Suprapubic skin (tissue), 4 donors: ENCODE data around the gene NTN3. TPM values are rescaled to one million over a fixed set of nuclear protein-coding genes. Genes with fewer than 3 reads are reported as not detected.

Experiments
- DNase-seq, 2 donors: peaks; one replicate each; pipeline ENCODE4 v3.0.0-alpha.2; 2019; ENCODE audit warnings: low spot score in 2 of 2
- H3K27ac ChIP-seq: fragments of 200-600 bp; sonication (generic); one replicate; pipeline ENCODE4 v1.5.1; 2019
- H3K27me3 ChIP-seq: fragments of 200-600 bp; sonication (generic); one replicate; pipeline ENCODE4 v1.5.1; 2019
- H3K36me3 ChIP-seq: fragments of 200-600 bp; sonication (generic); one replicate; pipeline ENCODE4 v1.5.1; 2019
- H3K4me1 ChIP-seq: fragments of 200-600 bp; sonication (generic); one replicate; pipeline ENCODE4 v1.5.1; 2019
- H3K4me3 ChIP-seq: fragments of 200-600 bp; sonication (generic); one replicate; pipeline ENCODE4 v1.5.1; 2019; ENCODE audit warnings: mild to moderate bottlenecking
- H3K9me3 ChIP-seq: fragments of 200-600 bp; sonication (generic); one replicate; pipeline ENCODE4 v1.5.1; 2019
- CTCF ChIP-seq, 2 donors: fragments of 200-600 bp in 1 of 2; fragments of 450-650 bp in 1 of 2; sonication (generic) in 1 of 2; IDR thresholded peaks; one replicate each; pipeline ENCODE4 v1.5.1; 2016 to 2019; ENCODE audit warnings: antibody characterized with exemption in 2 of 2, mild to moderate bottlenecking in 1 of 2, moderate library complexity in 1 of 2
- EP300 ChIP-seq: sonication (generic); formaldehyde crosslinking; IDR thresholded peaks from one replicate; pipeline ENCODE4 v1.6.1; 2017; ENCODE audit warnings: antibody characterized with exemption
- POLR2A ChIP-seq, 2 donors: fragments of 450-650 bp; IDR thresholded peaks; one replicate each; pipeline ENCODE4 v1.6.1; 2017; ENCODE audit warnings: antibody characterized with exemption in 2 of 2, mild to moderate bottlenecking in 2 of 2, moderate library complexity in 2 of 2
- POLR2AphosphoS5 ChIP-seq, 3 donors: sonication (generic); formaldehyde crosslinking; IDR thresholded peaks; one replicate each; pipeline ENCODE4 v1.6.1; 2017; ENCODE audit warnings: antibody characterized with exemption in 3 of 3
- WGBS: methylation state at CpG from one replicate; pipeline ENCODE4 v1.1.5; 2018; 5-methylcytosine and 5-hydroxymethylcytosine counted together
- total RNA-seq, 4 donors: library from RNA; depleted of rRNA; stranded (reverse); fragments of >200 nt; gene quantifications; one replicate each; pipeline ENCODE4 v1.1.0, GENCODE V29; 2016

NTN3 gene
- total RNA-seq, 4 donors from 2014 or later = not detected

- Histone ChIP-seq H3K4me3 (no peak overlapping the region), H3K4me1 (peaks cover 24% of the 10 kb centered on the region), H3K9me3 (no peaks in the 10 kb centered on the region), H3K36me3 (no peaks in the 10 kb centered on the region), H3K27me3 (no peaks in the 10 kb centered on the region), H3K27ac (no peak overlapping the region)
- WGBS = 82% methylated on average over 18 of the region's 18 CpGs
- TF ChIP-seq POLR2AphosphoS5 (IDR thresholded peaks at IDR 0.05) = no peak
- TF ChIP-seq EP300 = no peak
- TF ChIP-seq POLR2A (IDR thresholded peaks at IDR 0.05) = no peak
- TF ChIP-seq CTCF (IDR thresholded peaks at IDR 0.05) = no peak
- no peak for DNase-seq
Measured at GRCh38 chr16:2508722-2509400, 37.8 kb downstream of the NTN3 start.

GRCh38 chr16:2511128-2511800, 40.2 kb downstream of the NTN3 start:
- Histone ChIP-seq H3K27ac (peak overlapping the region; percentile 24), H3K9me3 (no peaks in the 10 kb centered on the region), H3K36me3 (no peaks in the 10 kb centered on the region), H3K27me3 (no peaks in the 10 kb centered on the region), H3K4me1 (peaks cover 39% of the 10 kb centered on the region), H3K4me3 (no peak overlapping the region)
- 36% methylated on average over 24 of the region's 24 CpGs for WGBS
- TF ChIP-seq CTCF (IDR thresholded peaks at IDR 0.05) = no peak
- no peak for TF ChIP-seq POLR2AphosphoS5 (IDR thresholded peaks at IDR 0.05)
- no peak for TF ChIP-seq EP300
- no peak for TF ChIP-seq POLR2A (IDR thresholded peaks at IDR 0.05)
- peak; percentile 92 to 93 for DNase-seq

GRCh38 chr16:2511996-2512734, 41.1 kb downstream of the NTN3 start:
- DNase-seq = peak in 1 of 2 donors; percentile 64
- Histone ChIP-seq H3K27me3 (no peaks in the 10 kb centered on the region), H3K4me3 (no peak overlapping the region), H3K9me3 (no peaks in the 10 kb centered on the region), H3K4me1 (peaks cover 48% of the 10 kb centered on the region), H3K27ac (peak overlapping the region; percentile 24), H3K36me3 (no peaks in the 10 kb centered on the region)
- WGBS = 86% methylated on average over 17 of the region's 17 CpGs
- no peak for TF ChIP-seq EP300
- no peak for TF ChIP-seq POLR2AphosphoS5 (IDR thresholded peaks at IDR 0.05)
- no peak for TF ChIP-seq POLR2A (IDR thresholded peaks at IDR 0.05)
- TF ChIP-seq CTCF (IDR thresholded peaks at IDR 0.05) = no peak

GRCh38 chr16:2512735-2513404, 41.8 kb downstream of the NTN3 start:
- H3K36me3 ChIP-seq = no peaks in the 10 kb centered on the region
- H3K9me3 ChIP-seq = no peaks in the 10 kb centered on the region
- WGBS = 41% methylated on average over 14 of the region's 15 CpGs
- TF ChIP-seq CTCF (IDR thresholded peaks at IDR 0.05) (no peak), POLR2AphosphoS5 (IDR thresholded peaks at IDR 0.05) (no peak), POLR2A (IDR thresholded peaks at IDR 0.05) (no peak), EP300 (no peak)
- peak overlapping the region; percentile 99 for H3K27ac ChIP-seq
- no peaks in the 10 kb centered on the region for H3K27me3 ChIP-seq
- DNase-seq = no peak
- peaks cover 55% of the 10 kb centered on the region for H3K4me1 ChIP-seq
- H3K4me3 ChIP-seq = peak overlapping the region; percentile 94
